Measurements from ENCODE around the gene SLBP. TPM values are rescaled to one million over a fixed set of nuclear protein-coding genes. Genes with fewer than 3 reads are reported as not detected.

The SLBP gene
- total RNA-seq, 4 donors from 2014 or later = 17.0 to 25.6 (median 21.0) TPM

DNA sequence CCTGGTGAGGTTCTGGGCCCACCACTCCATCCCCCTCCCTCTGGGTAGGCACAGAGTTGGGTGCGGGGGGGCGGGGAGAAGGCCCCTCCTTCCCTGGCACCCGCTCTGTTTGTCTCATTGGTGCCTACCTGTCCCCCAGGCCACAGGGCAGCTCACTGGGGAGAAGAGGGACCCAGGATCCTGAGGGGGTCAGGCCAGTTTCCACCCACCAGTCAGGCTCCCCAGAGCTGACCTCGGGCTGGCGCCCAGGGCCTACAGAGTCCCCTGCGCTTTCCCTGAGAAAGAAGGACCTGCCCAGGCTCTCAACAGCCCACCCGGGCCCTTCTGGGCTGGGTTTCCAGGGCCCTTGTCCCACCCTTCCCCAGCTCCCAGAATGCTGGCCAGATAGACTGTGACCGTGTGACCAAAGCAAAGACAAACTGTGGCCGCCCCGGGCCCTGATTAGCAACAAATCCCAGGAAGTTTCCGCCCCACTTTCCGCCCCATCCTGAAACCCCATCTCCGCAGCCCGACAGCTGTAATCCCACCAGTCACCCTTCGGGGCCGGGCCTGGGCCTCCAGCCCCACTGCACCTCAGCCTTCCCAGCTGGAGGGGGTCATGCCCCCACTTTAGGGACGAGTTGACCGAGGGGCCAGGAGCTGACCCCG lies 47.2 kb upstream of the SLBP start:
- Histone ChIP-seq H3K4me1 (peaks cover 0 to 7% of the 10 kb centered on the region in 2 donors), H3K27me3 (peaks cover 0 to 7% (median 0%) of the 10 kb centered on the region in 3 donors), H3K4me3 (no peak overlapping the region), H3K9me3 (no peaks in the 10 kb centered on the region), H3K36me3 (no peaks in the 10 kb centered on the region), H3K27ac (no peak overlapping the region)
- intact Hi-C loops (cut with DNase I; ENCODE audit: low total_unique reads) = no loop called here
- in situ Hi-C loops (cut with MboI; ENCODE audit: low sequenced_read_pairs in 4 of 4) = no loop called here
- TF ChIP-seq POLR2A (IDR thresholded peaks at IDR 0.05) = no peak
- TF ChIP-seq, protein P1, sequence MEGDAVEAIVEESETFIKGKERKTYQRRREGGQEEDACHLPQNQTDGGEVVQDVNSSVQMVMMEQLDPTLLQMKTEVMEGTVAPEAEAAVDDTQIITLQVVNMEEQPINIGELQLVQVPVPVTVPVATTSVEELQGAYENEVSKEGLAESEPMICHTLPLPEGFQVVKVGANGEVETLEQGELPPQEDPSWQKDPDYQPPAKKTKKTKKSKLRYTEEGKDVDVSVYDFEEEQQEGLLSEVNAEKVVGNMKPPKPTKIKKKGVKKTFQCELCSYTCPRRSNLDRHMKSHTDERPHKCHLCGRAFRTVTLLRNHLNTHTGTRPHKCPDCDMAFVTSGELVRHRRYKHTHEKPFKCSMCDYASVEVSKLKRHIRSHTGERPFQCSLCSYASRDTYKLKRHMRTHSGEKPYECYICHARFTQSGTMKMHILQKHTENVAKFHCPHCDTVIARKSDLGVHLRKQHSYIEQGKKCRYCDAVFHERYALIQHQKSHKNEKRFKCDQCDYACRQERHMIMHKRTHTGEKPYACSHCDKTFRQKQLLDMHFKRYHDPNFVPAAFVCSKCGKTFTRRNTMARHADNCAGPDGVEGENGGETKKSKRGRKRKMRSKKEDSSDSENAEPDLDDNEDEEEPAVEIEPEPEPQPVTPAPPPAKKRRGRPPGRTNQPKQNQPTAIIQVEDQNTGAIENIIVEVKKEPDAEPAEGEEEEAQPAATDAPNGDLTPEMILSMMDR (IDR thresholded peaks at IDR 0.05 in 4 of 5, conservative IDR thresholded peaks at IDR 0.05 in 1 of 5) = no peak
- DNase-seq (no peak), ATAC-seq (no peak)

DNA sequence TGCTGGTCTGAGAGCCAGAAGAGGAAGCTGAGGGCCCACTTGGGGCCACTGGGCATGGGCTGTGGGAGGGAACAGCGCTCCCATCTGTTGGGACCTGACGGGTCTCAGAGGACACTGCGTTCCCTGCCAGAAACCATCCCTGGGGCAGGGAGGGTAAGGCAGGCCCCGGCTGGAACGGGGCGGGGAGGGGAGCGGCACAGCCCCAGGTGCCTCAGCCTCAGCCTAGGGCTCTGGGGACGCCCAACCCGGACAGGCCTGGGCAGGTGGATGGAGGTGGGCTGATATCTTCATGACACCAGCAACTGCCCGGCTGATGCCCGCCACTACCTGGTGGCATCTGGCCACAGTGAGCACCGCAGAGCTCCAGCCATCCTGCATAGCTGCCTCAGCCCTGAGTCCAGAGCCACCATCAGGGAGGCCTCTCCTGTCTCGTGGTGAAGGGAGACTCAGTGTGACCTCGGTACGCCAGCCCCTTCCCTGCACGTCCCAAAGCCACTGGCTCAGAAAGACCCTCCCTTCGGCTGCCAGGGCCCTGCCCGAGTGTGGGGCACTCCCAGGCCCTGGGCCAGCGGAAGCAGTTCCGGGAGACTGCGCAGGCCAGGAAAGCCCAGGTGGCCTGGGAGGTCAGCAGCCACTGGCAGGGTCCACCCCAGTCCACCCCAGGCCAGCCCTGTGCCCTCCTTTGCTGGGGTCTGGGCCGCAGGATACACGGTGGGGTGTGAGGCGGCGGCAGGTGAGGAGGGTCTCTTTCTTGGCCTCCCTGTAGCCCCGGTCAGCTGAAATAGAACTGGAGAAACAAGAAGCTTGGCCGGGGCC lies 46.4 kb upstream of the SLBP start:
- no peaks in the 10 kb centered on the region for H3K36me3 ChIP-seq
- ATAC-seq = no peak
- intact Hi-C loops (cut with DNase I; ENCODE audit: low total_unique reads) = no loop called here
- no peak for DNase-seq
- peaks cover 0 to 7% (median 0%) of the 10 kb centered on the region in 3 donors for H3K27me3 ChIP-seq
- no peak overlapping the region for H3K4me3 ChIP-seq
- no peak overlapping the region for H3K27ac ChIP-seq
- peaks cover 0 to 3% of the 10 kb centered on the region in 2 donors for H3K4me1 ChIP-seq
- in situ Hi-C loops (cut with MboI; ENCODE audit: low sequenced_read_pairs in 4 of 4) = no loop called here
- no peaks in the 10 kb centered on the region for H3K9me3 ChIP-seq
- no peak for TF ChIP-seq POLR2A (IDR thresholded peaks at IDR 0.05)
- TF ChIP-seq, protein P1 (IDR thresholded peaks at IDR 0.05 in 4 of 5, conservative IDR thresholded peaks at IDR 0.05 in 1 of 5) = no peak

DNA sequence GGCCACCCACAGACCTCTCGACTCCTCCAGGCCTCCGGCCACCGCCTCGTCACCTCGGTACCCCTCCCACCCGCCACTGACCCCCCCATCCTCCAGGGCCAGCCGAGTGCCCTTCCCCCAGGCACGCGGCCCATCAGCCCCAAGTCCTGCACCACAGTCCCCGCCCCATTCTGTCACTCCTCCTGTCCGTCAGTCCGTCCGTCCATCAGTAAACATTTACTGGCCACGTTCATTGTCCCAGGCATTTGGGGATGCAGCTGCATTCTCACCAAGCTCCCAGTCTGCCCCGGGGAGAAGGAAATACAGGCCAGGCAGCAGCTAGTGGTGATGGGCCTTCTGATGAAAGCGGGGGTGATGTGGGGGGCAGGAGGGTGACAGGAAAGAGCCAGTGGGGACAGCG lies 45.7 kb upstream of the SLBP start:
- no peak for TF ChIP-seq POLR2A (IDR thresholded peaks at IDR 0.05)
- TF ChIP-seq, protein P1 (IDR thresholded peaks at IDR 0.05 in 4 of 5, conservative IDR thresholded peaks at IDR 0.05 in 1 of 5) = no peak
- no peak overlapping the region for H3K4me3 ChIP-seq
- intact Hi-C loops (cut with DNase I; ENCODE audit: low total_unique reads) = no loop called here
- ATAC-seq = no peak
- H3K27ac ChIP-seq = no peak overlapping the region
- H3K27me3 ChIP-seq = peaks cover 0 to 7% (median 0%) of the 10 kb centered on the region in 3 donors
- DNase-seq = no peak
- no peaks in the 10 kb centered on the region for H3K9me3 ChIP-seq
- H3K4me1 ChIP-seq = no peaks in the 10 kb centered on the region
- in situ Hi-C loops (cut with MboI; ENCODE audit: low sequenced_read_pairs in 4 of 4) = no loop called here
- H3K36me3 ChIP-seq = no peaks in the 10 kb centered on the region

DNA sequence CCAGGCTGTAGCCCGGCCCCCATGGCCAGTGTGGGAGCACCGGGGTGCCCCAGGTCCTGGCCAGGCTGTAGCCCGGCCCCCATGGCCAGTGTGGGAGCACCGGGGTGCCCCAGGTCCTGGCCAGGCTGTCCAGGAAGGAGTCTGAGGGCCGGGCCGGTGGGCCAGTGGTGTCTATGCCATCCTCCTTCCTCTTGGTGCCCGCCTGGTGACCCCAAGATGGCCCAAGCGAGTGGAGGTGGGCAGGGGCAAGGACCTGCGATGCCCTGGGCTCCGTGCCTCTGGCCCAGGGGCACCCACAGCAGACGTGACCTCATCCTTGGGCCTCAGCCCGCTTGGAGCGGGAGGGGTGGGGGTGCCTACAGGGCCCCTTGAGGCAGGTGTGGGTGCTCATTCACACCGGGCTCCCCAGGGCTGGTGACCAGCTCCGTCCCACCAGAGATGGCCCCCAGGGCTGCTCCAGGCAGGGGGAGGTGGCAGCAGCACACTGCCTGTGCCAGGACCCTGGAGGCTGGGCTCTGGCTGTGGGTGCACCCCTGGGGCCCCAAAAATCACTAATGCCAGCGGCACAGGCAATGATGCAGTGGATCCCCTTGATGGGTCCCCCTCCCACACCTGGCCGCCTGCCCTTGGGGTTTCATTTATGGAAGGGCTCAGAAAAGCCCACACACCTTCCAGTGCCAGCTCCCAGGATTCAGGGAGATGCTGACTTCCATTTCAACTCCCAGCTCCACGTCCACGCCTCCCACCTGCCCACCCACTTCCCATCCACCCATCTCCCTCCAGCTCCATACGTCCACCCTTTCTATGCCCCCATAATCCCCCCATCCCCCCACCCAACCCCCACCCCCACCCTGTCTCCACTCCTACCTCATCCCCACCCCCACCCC lies 45.0 kb upstream of the SLBP start:
- ATAC-seq (no peak), DNase-seq (no peak)
- no peaks in the 10 kb centered on the region for H3K4me1 ChIP-seq
- intact Hi-C loops (cut with DNase I; ENCODE audit: low total_unique reads) (no loop called here), in situ Hi-C loops (cut with MboI; ENCODE audit: low sequenced_read_pairs in 4 of 4) (no loop called here)
- no peaks in the 10 kb centered on the region for H3K9me3 ChIP-seq
- H3K27ac ChIP-seq = no peak overlapping the region
- H3K4me3 ChIP-seq = no peak overlapping the region
- TF ChIP-seq, protein P1 (IDR thresholded peaks at IDR 0.05 in 4 of 5, conservative IDR thresholded peaks at IDR 0.05 in 1 of 5) = no peak
- TF ChIP-seq POLR2A (IDR thresholded peaks at IDR 0.05) = no peak
- H3K27me3 ChIP-seq = peaks cover 0 to 2% (median 0%) of the 10 kb centered on the region in 3 donors
- H3K36me3 ChIP-seq = no peaks in the 10 kb centered on the region
